ENCODE results near the gene SERPINA5. TPM values are rescaled to one million over a fixed set of nuclear protein-coding genes. Genes with fewer than 3 reads are reported as not detected.
"Not testable (repeated sequence)": the region's sequence is repeated elsewhere in the genome, so short reads cannot be mapped to it uniquely, and the experiment has no call there.

Gene SERPINA5
- total RNA-seq, 4 donors from 2014 or later: 0.32 to 37.6 (median 1.5) TPM; not detected in 1

DNA sequence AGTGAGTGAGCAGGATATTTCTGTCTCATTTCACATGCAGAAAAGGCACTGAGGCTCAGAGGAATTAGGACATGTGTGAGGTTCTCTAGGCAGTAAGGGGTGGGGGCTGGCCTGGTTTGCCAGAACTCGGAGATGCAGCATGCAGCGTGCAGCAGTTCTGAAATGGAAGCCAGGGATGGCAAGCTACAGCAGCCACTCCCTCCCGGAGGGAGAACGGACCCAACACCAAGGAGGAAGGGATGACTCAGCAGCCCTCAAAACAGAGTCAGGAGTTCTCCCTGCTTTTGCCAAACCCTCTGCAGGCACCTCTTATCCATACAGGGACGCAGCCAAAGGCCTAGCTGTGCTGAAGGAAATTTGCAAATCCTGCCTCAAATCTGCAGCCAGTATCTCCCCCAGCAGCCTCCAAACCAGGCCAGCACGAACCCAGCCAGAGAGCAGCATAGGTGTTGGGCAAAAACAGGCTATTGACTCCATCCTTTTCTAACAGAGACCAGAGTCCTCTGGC lies 20.7 kb downstream of the SERPINA5 start:
- Histone ChIP-seq H3K4me3 (no peak overlapping the region), H3K36me3 (no peaks in the 10 kb centered on the region), H3K4me1 (peaks cover 14 to 37% (median 19%) of the 10 kb centered on the region in 4 donors), H3K27ac (peak overlapping the region; percentile 59 to 75 (median 71)), H3K27me3 (no peaks in the 10 kb centered on the region), H3K9me3 (no peaks in the 10 kb centered on the region)
- peak; percentile 51 for DNase-seq
- TF ChIP-seq POLR2A (IDR thresholded peaks at IDR 0.05): no peak
- peak in 2 of 3 donors; percentile 19 for TF ChIP-seq POLR2AphosphoS5 (IDR thresholded peaks at IDR 0.05)
- 20 to 33% methylated on average over 1 to 6 of the region's 6 CpGs for WGBS, 2 donors (ENCODE audit: low coverage in 1 of 2)
- in situ Hi-C loops (cut with MboI; ENCODE audit: low pct_ligation_motif_present in 1 of 4, low pct_unique_long_range_greater_than_20kb in 1 of 4, low sequenced_read_pairs in 3 of 4) (no loop called here), intact Hi-C loops (cut with DNase I; ENCODE audit: low total_unique reads) (no loop called here)

DNA sequence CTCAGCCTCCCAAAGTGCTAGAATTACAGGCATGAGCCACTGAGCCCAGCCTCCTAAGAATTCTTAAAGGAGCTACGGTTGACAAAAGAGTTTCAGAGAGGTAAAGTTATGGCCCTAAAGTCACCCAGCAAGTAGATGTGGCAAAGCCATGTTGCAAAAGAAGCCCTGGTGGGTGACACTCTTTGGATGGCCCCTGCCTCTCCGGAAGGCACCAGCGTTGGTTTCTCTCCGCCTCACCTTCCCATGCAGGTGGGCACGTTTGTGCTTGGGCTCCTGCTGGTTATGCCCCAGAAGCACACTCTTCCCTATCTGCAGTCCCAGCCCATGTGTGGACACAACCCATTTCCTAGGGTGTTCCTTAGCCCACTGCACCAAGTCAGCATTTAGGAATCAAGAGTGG lies 21.5 kb downstream of the SERPINA5 start:
- DNase-seq: no peak
- intact Hi-C loops (cut with DNase I; ENCODE audit: low total_unique reads): no loop called here
- peaks cover 14 to 37% (median 19%) of the 10 kb centered on the region in 4 donors for H3K4me1 ChIP-seq
- in situ Hi-C loops (cut with MboI; ENCODE audit: low pct_ligation_motif_present in 1 of 4, low pct_unique_long_range_greater_than_20kb in 1 of 4, low sequenced_read_pairs in 3 of 4): no loop called here
- 87% methylated on average over 5 of the region's 5 CpGs; no CpG with 5 or more reads in 1 of the 2 donors for WGBS, 2 donors (ENCODE audit: low coverage in 1 of 2)
- no peaks in the 10 kb centered on the region for H3K27me3 ChIP-seq
- no peak overlapping the region for H3K4me3 ChIP-seq
- peak overlapping the region; percentile 49 to 74 (median 64) for H3K27ac ChIP-seq
- no peaks in the 10 kb centered on the region for H3K36me3 ChIP-seq
- TF ChIP-seq POLR2A (IDR thresholded peaks at IDR 0.05) (no peak), POLR2AphosphoS5 (IDR thresholded peaks at IDR 0.05) (no peak), EP300 (IDR thresholded peaks at IDR 0.05; ENCODE audit: low read depth) (no peak)
- TF ChIP-seq, protein P1, sequence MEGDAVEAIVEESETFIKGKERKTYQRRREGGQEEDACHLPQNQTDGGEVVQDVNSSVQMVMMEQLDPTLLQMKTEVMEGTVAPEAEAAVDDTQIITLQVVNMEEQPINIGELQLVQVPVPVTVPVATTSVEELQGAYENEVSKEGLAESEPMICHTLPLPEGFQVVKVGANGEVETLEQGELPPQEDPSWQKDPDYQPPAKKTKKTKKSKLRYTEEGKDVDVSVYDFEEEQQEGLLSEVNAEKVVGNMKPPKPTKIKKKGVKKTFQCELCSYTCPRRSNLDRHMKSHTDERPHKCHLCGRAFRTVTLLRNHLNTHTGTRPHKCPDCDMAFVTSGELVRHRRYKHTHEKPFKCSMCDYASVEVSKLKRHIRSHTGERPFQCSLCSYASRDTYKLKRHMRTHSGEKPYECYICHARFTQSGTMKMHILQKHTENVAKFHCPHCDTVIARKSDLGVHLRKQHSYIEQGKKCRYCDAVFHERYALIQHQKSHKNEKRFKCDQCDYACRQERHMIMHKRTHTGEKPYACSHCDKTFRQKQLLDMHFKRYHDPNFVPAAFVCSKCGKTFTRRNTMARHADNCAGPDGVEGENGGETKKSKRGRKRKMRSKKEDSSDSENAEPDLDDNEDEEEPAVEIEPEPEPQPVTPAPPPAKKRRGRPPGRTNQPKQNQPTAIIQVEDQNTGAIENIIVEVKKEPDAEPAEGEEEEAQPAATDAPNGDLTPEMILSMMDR (IDR thresholded peaks at IDR 0.05): no peak
- H3K9me3 ChIP-seq: no peaks in the 10 kb centered on the region

DNA sequence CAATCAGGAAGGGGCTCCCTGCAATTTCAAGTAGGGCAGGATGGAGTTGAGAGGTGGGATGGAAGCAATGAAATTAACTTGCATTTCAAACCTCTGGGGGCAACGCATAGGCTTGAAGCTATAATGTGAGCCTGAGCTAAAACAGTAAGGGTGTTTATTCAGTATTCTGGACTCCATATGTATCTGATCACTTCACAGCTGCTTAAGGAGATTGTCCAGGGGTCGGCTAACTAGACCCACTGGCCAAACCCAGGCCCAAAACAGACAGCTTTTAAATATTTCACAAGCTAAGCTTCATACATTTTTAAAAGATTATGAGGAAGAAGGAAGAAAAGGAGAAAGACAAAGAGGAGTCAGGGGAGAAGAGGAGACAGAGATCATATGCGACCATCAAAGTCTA lies 24.1 kb downstream of the SERPINA5 start:
- intact Hi-C loops (cut with DNase I; ENCODE audit: low total_unique reads) (no loop called here), in situ Hi-C loops (cut with MboI; ENCODE audit: low pct_ligation_motif_present in 1 of 4, low pct_unique_long_range_greater_than_20kb in 1 of 4, low sequenced_read_pairs in 3 of 4) (no loop called here)
- DNase-seq: no peak
- Histone ChIP-seq H3K27me3 (no peaks in the 10 kb centered on the region), H3K4me3 (no peak overlapping the region), H3K4me1 (peaks cover 0 to 17% (median 3%) of the 10 kb centered on the region in 4 donors), H3K36me3 (no peaks in the 10 kb centered on the region), H3K27ac (no peak overlapping the region), H3K9me3 (no peaks in the 10 kb centered on the region)
- TF ChIP-seq, protein P1 (IDR thresholded peaks at IDR 0.05): no peak
- TF ChIP-seq POLR2A (IDR thresholded peaks at IDR 0.05) (no peak), EP300 (IDR thresholded peaks at IDR 0.05; ENCODE audit: low read depth) (no peak), POLR2AphosphoS5 (IDR thresholded peaks at IDR 0.05) (no peak)
- WGBS, 2 donors (ENCODE audit: low coverage in 1 of 2): 75 to 80% methylated on average over 2 to 3 of the region's 3 CpGs

DNA sequence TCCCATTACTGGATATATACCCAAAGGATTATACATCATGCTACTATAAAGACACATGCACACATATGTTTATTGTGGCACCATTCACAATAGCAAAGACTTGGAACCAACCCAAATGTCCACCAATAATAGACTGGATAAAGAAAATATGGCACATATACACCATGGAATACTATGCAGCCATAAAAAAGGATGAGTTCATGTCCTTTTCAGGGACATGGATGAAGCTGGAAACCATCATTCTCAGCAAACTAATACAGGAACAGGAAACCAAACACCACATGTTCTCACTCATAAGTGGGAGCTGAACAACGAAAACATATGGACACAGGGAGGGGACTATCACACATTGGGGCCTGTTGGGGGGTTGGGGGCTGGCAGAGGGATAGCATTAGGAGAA lies 27.7 kb downstream of the SERPINA5 start:
- H3K36me3 ChIP-seq; H3K27ac ChIP-seq; DNase-seq; in situ Hi-C loops (cut with MboI; ENCODE audit: low pct_ligation_motif_present in 1 of 4, low pct_unique_long_range_greater_than_20kb in 1 of 4, low sequenced_read_pairs in 3 of 4); intact Hi-C loops (cut with DNase I; ENCODE audit: low total_unique reads); H3K9me3 ChIP-seq; H3K4me3 ChIP-seq; H3K27me3 ChIP-seq; H3K4me1 ChIP-seq: not testable (repeated sequence)
- 69 to 89% methylated on average over 1 of the region's 1 CpG for WGBS, 2 donors (ENCODE audit: low coverage in 1 of 2)

DNA sequence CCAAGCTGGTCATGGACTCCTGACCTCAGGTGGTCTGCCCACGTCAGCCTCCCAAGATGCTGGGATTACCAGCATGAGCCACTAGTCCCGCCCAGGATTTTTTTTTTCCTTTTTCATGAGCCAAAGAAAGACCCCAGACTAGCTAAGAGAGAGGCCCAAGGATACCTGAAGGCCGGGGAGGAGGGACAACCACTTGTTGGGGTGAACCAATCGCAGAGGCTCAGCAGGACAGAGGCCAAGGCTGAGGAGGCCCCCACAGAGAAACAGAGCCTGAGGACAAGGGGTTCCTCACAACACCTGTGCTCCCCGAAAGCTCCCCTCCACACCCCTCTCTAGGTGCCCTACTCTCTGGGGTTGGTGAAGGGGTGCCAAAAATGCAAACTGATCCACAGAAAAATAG lies 30.0 kb downstream of the SERPINA5 start:
- 72% methylated on average over 5 of the region's 5 CpGs; no CpG with 5 or more reads in 1 of the 2 donors for WGBS, 2 donors (ENCODE audit: low coverage in 1 of 2)
- Histone ChIP-seq H3K36me3 (no peaks in the 10 kb centered on the region), H3K9me3 (no peaks in the 10 kb centered on the region), H3K27ac (no peak overlapping the region), H3K4me1 (no peaks in the 10 kb centered on the region), H3K4me3 (no peak overlapping the region), H3K27me3 (no peaks in the 10 kb centered on the region)
- TF ChIP-seq, protein P1 (IDR thresholded peaks at IDR 0.05): no peak
- in situ Hi-C loops (cut with MboI; ENCODE audit: low pct_ligation_motif_present in 1 of 4, low pct_unique_long_range_greater_than_20kb in 1 of 4, low sequenced_read_pairs in 3 of 4): no loop called here
- DNase-seq: no peak
- intact Hi-C loops (cut with DNase I; ENCODE audit: low total_unique reads): no loop called here
